Smooth muscle cell of the pulmonary artery (primary cell): ENCODE measurements around the gene ATP4A. TPM values are rescaled to one million over a fixed set of nuclear protein-coding genes. Genes with fewer than 3 reads are reported as not detected.

Experiments used
- total RNA-seq: library from RNA; depleted of rRNA; stranded (reverse); fragments of >200 nt; gene quantifications from 2 replicates; pipeline ENCODE4 v1.2.3, GENCODE V29; 2014

Gene ATP4A
- total RNA-seq, result not detected in 2 replicates

GRCh38 chr19:35563207-35563829, at the start of gene ATP4A:
TSS of gene ATP4A (minus strand) at chr19:35563658. CDS start at chr19:35563629, 29 bp downstream.

GRCh38 chr19:35612559-35613321, 49.3 kb upstream of the ATP4A start, which contains the start of gene HAUS5:
TSS of gene HAUS5 (plus strand) at chr19:35612735. CDS start at chr19:35612795, 60 bp downstream.

DNA sequence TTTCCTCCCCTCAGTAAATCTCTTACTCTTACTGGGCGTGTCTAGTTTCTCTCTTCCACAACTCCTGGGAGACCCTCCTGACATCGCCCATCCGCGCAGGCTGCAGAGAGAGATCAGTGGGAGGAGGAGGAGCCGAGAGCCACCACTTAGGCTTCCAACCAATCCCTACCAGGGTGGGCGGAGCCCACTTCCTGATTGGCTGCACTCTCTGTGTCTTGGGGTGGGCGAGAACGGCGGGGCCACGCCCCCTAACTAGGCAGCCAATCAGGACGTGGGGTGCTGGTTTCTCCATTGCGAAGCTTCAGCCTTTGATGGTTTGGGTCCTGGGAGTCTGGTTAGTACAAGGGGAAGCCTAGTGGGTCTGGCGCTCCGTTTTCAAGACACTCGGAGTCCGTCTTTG, 22.4 kb upstream of the ATP4A start, which contains the start of gene PMIS2:
Gene PMIS2 (plus strand): TSS at position 326 of the 400 bp plus-strand sequence. CDS start 87 bp downstream, outside the sequence.

DNA sequence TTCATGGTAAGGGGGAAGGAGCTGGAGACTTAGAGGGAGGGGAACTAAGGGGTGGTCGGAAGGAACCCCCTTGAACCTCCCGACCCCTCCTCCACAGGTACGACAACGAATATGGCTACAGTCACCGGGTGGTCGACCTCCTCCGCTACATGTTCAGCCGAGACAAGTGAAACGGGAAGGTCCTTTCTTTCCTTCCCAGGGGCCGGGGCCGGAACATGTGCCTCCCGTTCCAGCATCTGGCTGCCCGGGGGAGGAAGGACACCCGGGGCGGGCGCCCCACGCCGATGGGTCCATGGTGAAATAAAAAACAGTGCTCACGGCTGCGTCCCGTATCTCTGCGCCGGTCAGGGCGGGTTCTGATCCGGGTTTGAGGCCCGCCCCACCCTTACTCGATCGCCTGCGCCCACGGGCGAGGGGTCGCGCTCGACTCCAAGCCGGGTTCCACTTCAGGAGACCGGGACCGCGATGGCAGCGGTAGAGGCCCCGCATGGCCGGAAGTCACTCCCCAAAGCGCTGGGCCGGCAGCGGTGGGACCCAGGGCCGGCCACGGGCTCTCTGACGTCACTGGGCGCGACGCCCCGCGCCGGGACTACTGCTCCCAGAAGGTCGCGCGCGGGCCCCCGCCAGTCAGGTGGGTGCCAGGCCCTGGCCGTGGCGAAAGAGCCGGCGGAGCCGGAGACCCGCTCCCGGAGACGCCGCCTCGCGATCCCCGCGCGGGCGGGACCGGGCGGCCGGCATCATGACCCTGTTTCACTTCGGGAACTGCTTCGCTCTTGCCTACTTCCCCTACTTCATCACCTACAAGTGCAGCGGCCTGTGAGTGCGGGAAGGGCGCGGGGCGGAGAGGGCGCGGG, 18.2 kb downstream of the ATP4A start, which contains the start of gene TMEM147:
Gene TMEM147 (plus strand): TSS at position 626 of the 854 bp plus-strand sequence. CDS start 114 bp downstream, at position 740.

DNA sequence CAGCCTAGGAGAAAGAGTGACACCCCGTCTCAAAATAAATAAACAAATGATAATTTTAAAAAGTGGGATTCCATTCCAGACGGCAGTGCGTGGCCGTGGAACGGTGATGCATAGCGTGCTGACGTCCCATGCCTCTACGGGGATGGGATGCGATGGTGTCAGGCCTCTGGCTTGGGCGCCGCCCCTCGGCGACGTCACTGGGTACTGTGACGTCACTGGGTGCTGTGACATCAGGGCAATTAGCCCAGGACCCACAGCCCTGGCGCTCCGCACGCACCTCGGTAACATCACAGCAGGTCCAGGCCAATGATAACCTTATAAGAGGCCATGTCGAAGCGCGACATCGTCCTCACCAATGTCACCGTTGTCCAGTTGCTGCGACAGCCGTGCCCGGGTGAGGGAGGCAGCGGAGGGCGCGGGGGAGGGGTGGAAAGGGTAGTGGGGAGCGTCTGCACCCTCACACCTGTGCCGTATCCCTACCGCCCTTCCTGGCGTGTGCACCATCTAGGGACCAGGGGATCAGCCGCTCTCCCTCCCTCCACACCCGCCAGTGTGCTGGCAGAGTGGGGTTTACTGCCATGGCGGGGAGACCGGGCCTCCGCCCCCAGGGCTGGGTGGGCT, 30.1 kb downstream of the ATP4A start, which contains the start of gene GAPDHS:
Gene GAPDHS (plus strand): TSS at position 256 of the 621 bp plus-strand sequence. CDS start 72 bp downstream, at position 328.

GRCh38 chr19:35528218-35529038, 35.0 kb downstream of the ATP4A start, which contains the start of gene SBSN:
TSS of gene SBSN (minus strand) at chr19:35528311. CDS start at chr19:35528281, 30 bp downstream.

DNA sequence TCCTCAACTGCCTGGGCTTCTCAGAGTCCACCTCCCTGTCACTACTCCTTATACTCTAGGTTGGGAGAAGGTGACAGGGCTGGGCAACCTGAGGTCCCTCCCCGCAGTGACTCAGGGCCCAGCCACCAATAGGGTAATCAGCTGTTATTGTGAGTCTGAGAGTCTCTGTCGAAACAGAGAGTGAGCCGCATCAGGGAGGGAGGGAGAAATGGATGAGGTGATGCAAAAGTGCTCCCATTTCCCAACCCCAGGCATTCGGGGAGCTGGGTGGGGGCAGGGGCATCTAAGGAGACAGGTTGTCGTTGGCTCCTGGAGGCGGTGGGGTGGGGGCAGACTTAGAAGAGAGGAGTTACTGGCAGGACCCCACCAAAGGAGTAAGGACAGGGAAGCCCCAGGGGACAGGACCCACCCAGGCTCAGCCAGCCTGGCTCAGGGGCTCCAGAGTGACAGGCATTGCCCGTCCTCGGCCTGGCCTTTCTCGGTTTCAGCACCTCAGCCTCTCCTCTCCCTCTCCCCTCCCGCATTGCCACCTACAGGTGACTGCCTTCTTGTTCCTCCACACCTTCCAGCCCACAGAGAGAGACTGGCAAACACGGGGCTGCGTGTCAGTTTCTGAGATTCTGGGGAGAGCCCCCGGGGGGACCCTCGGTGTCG, 49.7 kb downstream of the ATP4A start, which contains the start of gene DMKN:
Gene DMKN (minus strand): TSS at position 22 of the 654 bp plus-strand sequence. CDS start 174 bp downstream, outside the sequence.

Other genes starting within 250 kb of the ATP4A start
- gene CD22, start 234.5 kb downstream of the ATP4A start, total RNA-seq, result 0.40 and 0.78 TPM in 2 replicates
- not detected in 2 replicates for gene FFAR1, start 215.8 kb downstream of the ATP4A start, total RNA-seq
- not detected in 2 replicates for gene FFAR3, start 205.2 kb downstream of the ATP4A start, total RNA-seq
- gene GPR42, start 192.6 kb downstream of the ATP4A start, total RNA-seq, result 0.07 TPM in 1 of 2 replicates, not detected in the other
- not detected in 2 replicates for gene FFAR2, start 115.4 kb downstream of the ATP4A start, total RNA-seq
- not detected in 2 replicates for gene KRTDAP, start 73.2 kb downstream of the ATP4A start, total RNA-seq
- 2.1 and 3.6 TPM in 2 replicates for gene DMKN, start 50.0 kb downstream of the ATP4A start, total RNA-seq
- 4.5 and 6.7 TPM in 2 replicates for gene SBSN, start 35.3 kb downstream of the ATP4A start, total RNA-seq
- gene GAPDHS, start 30.2 kb downstream of the ATP4A start, total RNA-seq, result not detected in 2 replicates
- gene TMEM147, start 18.0 kb downstream of the ATP4A start, total RNA-seq, result 73.0 and 101 TPM in 2 replicates
- not detected in 2 replicates for gene PMIS2, start 22.5 kb upstream of the ATP4A start, total RNA-seq
- gene HAUS5, start 49.1 kb upstream of the ATP4A start, total RNA-seq, result 5.6 and 7.4 TPM in 2 replicates
- gene RBM42, start 65.4 kb upstream of the ATP4A start, total RNA-seq, result 33.4 and 35.7 TPM in 2 replicates
- gene ETV2, start 78.1 kb upstream of the ATP4A start, total RNA-seq, result 0.13 TPM in 1 of 2 replicates, not detected in the other
- gene COX6B1, start 84.7 kb upstream of the ATP4A start, total RNA-seq, result 188 and 222 TPM in 2 replicates
- 0.10 and 0.13 TPM in 2 replicates for gene UPK1A, start 102.9 kb upstream of the ATP4A start, total RNA-seq
- gene ZBTB32, start 140.9 kb upstream of the ATP4A start, total RNA-seq, result not detected in 2 replicates
- gene KMT2B, start 154.3 kb upstream of the ATP4A start, total RNA-seq, result 10.3 and 15.1 TPM in 2 replicates
- 0.73 and 0.85 TPM in 2 replicates for gene IGFLR1, start 178.8 kb upstream of the ATP4A start, total RNA-seq
- gene U2AF1L4, start 181.8 kb upstream of the ATP4A start, total RNA-seq, result 6.1 and 8.9 TPM in 2 replicates
- gene PSENEN, start 182.0 kb upstream of the ATP4A start, total RNA-seq, result 12.4 and 17.2 TPM in 2 replicates
- 9.0 and 10.0 TPM in 2 replicates for gene LIN37, start 184.9 kb upstream of the ATP4A start, total RNA-seq
- gene HSPB6, start 193.4 kb upstream of the ATP4A start, total RNA-seq, result 106 and 161 TPM in 2 replicates
- 5.4 and 6.3 TPM in 2 replicates for gene PROSER3, start 194.5 kb upstream of the ATP4A start, total RNA-seq
- gene ARHGAP33, start 211.9 kb upstream of the ATP4A start, total RNA-seq, result 3.1 and 5.5 TPM in 2 replicates
- not detected in 2 replicates for gene PRODH2, start 249.2 kb upstream of the ATP4A start, total RNA-seq